HEK293 (cell line): ENCODE results near the gene RRP1.

Experiments used
- CTCF ChIA-PET: fragments of 350-600 bp; formaldehyde crosslinking; extraction: SDS; loops from one replicate; lab custom pipeline; 2021; ENCODE audit warnings: antibody characterized with exemption; lab: Yijun Ruan, JAX
- POLR2A ChIA-PET: fragments of 300-600 bp; formaldehyde crosslinking; extraction: SDS; loops from one replicate; lab custom pipeline; 2020; ENCODE audit warnings: antibody characterized with exemption, inconsistent platforms; lab: Yijun Ruan, JAX
- H3K27ac ChIP-seq: fragments of 200-500 bp; sonication (Bioruptor generic); 2 replicates; pipeline ENCODE4 v1.5.1; 2014; ENCODE audit warnings: low read depth, low read length, control low read depth, inconsistent platforms; ENCODE audit errors: extremely low read depth
- H3K36me3 ChIP-seq, 2 experiments: fragments of 200-500 bp in 1 of 2; sonication (Bioruptor generic) in 1 of 2; 1 replicate in 1 of 2; 2 replicates in 1 of 2; pipeline ENCODE4 v1.5.1; 2014 to 2017; ENCODE audit warnings: inconsistent platforms in 2 of 2, low read length in 2 of 2; ENCODE audit not compliant: control insufficient read depth in 2 of 2, insufficient read depth in 1 of 2
- H3K4me1 ChIP-seq: fragments of 200-500 bp; sonication (Bioruptor generic); 2 replicates; pipeline ENCODE4 v1.5.1; 2014; ENCODE audit warnings: mild to moderate bottlenecking, low read length, inconsistent platforms; ENCODE audit not compliant: control insufficient read depth, insufficient read depth
- H3K4me3 ChIP-seq: 2 replicates; pipeline ENCODE4 v1.5.1; 2011; ENCODE audit warnings: low read depth, mild to moderate bottlenecking, control low read depth, low read length, moderate library complexity
- H3K9me3 ChIP-seq: fragments of 200-500 bp; sonication (Bioruptor generic); 2 replicates; pipeline ENCODE4 v1.5.1; 2014; ENCODE audit warnings: low read depth, low read length, inconsistent platforms; ENCODE audit not compliant: control insufficient read depth, insufficient read depth
- EGR2 ChIP-seq: fragments of 450-650 bp; formaldehyde crosslinking; IDR thresholded peaks from 2 replicates; pipeline ENCODE4 v1.5.1; 2016; ENCODE audit warnings: low read depth, missing biosample characterization, missing genetic modification characterization
- GLIS2 ChIP-seq: fragments of 450-650 bp; formaldehyde crosslinking; IDR thresholded peaks from 2 replicates; pipeline ENCODE4 v1.5.1; 2016; ENCODE audit warnings: missing biosample characterization, missing genetic modification characterization
- KLF9 ChIP-seq: fragments of 450-650 bp; formaldehyde crosslinking; IDR thresholded peaks from 2 replicates; pipeline ENCODE4 v1.5.1; 2016; ENCODE audit warnings: missing biosample characterization, missing genetic modification characterization, low read depth
- OSR2 ChIP-seq: fragments of 450-650 bp; formaldehyde crosslinking; IDR thresholded peaks from 2 replicates; pipeline ENCODE4 v1.5.1; 2016; ENCODE audit warnings: missing biosample characterization, missing genetic modification characterization
- PRDM1 ChIP-seq: fragments of 450-650 bp; formaldehyde crosslinking; IDR thresholded peaks from 2 replicates; pipeline ENCODE4; 2016; ENCODE audit warnings: missing biosample characterization, missing genetic modification characterization
- SETDB1 ChIP-seq: IDR thresholded peaks from one replicate; pipeline ENCODE4 v1.6.1; 2017; ENCODE audit warnings: mild to moderate bottlenecking, low read length, moderate library complexity, mixed read lengths; ENCODE audit not compliant: insufficient read length
- SP2 ChIP-seq: fragments of 450-650 bp; formaldehyde crosslinking; IDR thresholded peaks from 2 replicates; pipeline ENCODE4 v1.5.1; 2016; ENCODE audit warnings: missing biosample characterization, missing genetic modification characterization
- SP7 ChIP-seq: fragments of 450-650 bp; formaldehyde crosslinking; IDR thresholded peaks from 2 replicates; pipeline ENCODE4 v1.5.1; 2016; ENCODE audit warnings: missing biosample characterization, missing genetic modification characterization
- ZBTB7A ChIP-seq: fragments of 450-650 bp; formaldehyde crosslinking; IDR thresholded peaks from 2 replicates; pipeline ENCODE4 v1.5.1; 2016; ENCODE audit warnings: low read depth, missing biosample characterization, missing genetic modification characterization
- ZBTB8A ChIP-seq: fragments of 450-650 bp; formaldehyde crosslinking; IDR thresholded peaks from 2 replicates; pipeline ENCODE4 v1.5.1; 2016; ENCODE audit warnings: missing biosample characterization, missing genetic modification characterization
- ZFHX2 ChIP-seq: fragments of 450-650 bp; formaldehyde crosslinking; conservative IDR thresholded peaks from 2 replicates; pipeline ENCODE4 v1.5.1; 2016; ENCODE audit warnings: missing biosample characterization, missing genetic modification characterization
- ZNF184 ChIP-seq: fragments of 450-650 bp; IDR thresholded peaks from 2 replicates; pipeline ENCODE4 v1.5.1; 2018; ENCODE audit warnings: missing biosample characterization, mild to moderate bottlenecking, missing genetic modification characterization
- ZNF23 ChIP-seq: fragments of 450-650 bp; formaldehyde crosslinking; IDR thresholded peaks from 2 replicates; pipeline ENCODE4 v1.5.1; 2016; ENCODE audit warnings: missing biosample characterization, missing genetic modification characterization, borderline replicate concordance
- ZNF37A ChIP-seq: fragments of 450-650 bp; IDR thresholded peaks from 2 replicates; pipeline ENCODE4 v1.5.1; 2018; ENCODE audit warnings: missing biosample characterization, missing genetic modification characterization
- ZNF394 ChIP-seq: fragments of 450-650 bp; formaldehyde crosslinking; IDR thresholded peaks from 2 replicates; pipeline ENCODE4 v1.5.1; 2016; ENCODE audit warnings: missing biosample characterization, missing genetic modification characterization, mild to moderate bottlenecking, moderate library complexity, borderline replicate concordance
- ZNF48 ChIP-seq: fragments of 450-650 bp; formaldehyde crosslinking; IDR thresholded peaks from 2 replicates; pipeline ENCODE4 v1.5.1; 2016; ENCODE audit warnings: missing biosample characterization, missing genetic modification characterization
- ZNF776 ChIP-seq: fragments of 450-650 bp; formaldehyde crosslinking; IDR thresholded peaks from 2 replicates; pipeline ENCODE4 v1.5.0; 2017; ENCODE audit warnings: missing biosample characterization, missing genetic modification characterization, borderline replicate concordance
- ZNF777 ChIP-seq: fragments of 450-650 bp; formaldehyde crosslinking; IDR thresholded peaks from 2 replicates; pipeline ENCODE4 v1.5.1; 2017; ENCODE audit warnings: missing biosample characterization, missing genetic modification characterization, borderline replicate concordance
- ZSCAN18 ChIP-seq: fragments of 450-650 bp; formaldehyde crosslinking; IDR thresholded peaks from 2 replicates; pipeline ENCODE4 v1.5.1; 2016; ENCODE audit warnings: missing biosample characterization, missing genetic modification characterization
- ZSCAN4 ChIP-seq: fragments of 450-650 bp; formaldehyde crosslinking; IDR thresholded peaks from 2 replicates; pipeline ENCODE4 v1.5.1; 2017; ENCODE audit warnings: missing biosample characterization, missing genetic modification characterization
- TF ChIP-seq, protein P1 (sequence below): fragments of 450-650 bp; formaldehyde crosslinking; IDR thresholded peaks from 2 replicates; pipeline ENCODE4 v1.5.1; 2016; ENCODE audit warnings: missing biosample characterization, missing genetic modification characterization
- TF ChIP-seq, protein P2 (sequence below): fragments of 450-650 bp; formaldehyde crosslinking; IDR thresholded peaks from 2 replicates; pipeline ENCODE4 v1.5.1; 2016; ENCODE audit warnings: missing biosample characterization, missing genetic modification characterization

The RRP1 gene

GRCh38 chr21:43766734-43767497 is 22.5 kb upstream of the RRP1 start:
- POLR2A ChIA-PET = interaction anchor here (1.2 kb wide), 1 partner anchor 34 kb away, joined by 4 read pairs; no protein-coding TSS in a partner anchor
- CTCF ChIA-PET = interaction anchor here (0.7 kb wide), 1 partner anchor 43 kb away, joined by 3 read pairs; no protein-coding TSS in a partner anchor
- Histone ChIP-seq H3K36me3 (peaks cover 0 to 15% of the 10 kb centered on the region in 2 experiments; a peak in 1 of 3 replicates), H3K27ac (no peak overlapping the region), H3K4me1 (no peaks in the 10 kb centered on the region), H3K9me3 (no peaks in the 10 kb centered on the region), H3K4me3 (no peak overlapping the region)
- TF ChIP-seq ZSCAN4 (tag by site-specific recombination) = peak; percentile 95
- TF ChIP-seq PRDM1 = 0 out of 2 replicates have a peak, but pooled peaks have one; percentile 15
- no peak for TF ChIP-seq ZBTB8A (tag by site-specific recombination)
- TF ChIP-seq ZNF48 (tag by site-specific recombination) = 0 out of 2 replicates have a peak, but pooled peaks have one; percentile 66
- TF ChIP-seq, protein P1, sequence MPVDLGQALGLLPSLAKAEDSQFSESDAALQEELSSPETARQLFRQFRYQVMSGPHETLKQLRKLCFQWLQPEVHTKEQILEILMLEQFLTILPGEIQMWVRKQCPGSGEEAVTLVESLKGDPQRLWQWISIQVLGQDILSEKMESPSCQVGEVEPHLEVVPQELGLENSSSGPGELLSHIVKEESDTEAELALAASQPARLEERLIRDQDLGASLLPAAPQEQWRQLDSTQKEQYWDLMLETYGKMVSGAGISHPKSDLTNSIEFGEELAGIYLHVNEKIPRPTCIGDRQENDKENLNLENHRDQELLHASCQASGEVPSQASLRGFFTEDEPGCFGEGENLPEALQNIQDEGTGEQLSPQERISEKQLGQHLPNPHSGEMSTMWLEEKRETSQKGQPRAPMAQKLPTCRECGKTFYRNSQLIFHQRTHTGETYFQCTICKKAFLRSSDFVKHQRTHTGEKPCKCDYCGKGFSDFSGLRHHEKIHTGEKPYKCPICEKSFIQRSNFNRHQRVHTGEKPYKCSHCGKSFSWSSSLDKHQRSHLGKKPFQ = peak; percentile 86

DNA sequence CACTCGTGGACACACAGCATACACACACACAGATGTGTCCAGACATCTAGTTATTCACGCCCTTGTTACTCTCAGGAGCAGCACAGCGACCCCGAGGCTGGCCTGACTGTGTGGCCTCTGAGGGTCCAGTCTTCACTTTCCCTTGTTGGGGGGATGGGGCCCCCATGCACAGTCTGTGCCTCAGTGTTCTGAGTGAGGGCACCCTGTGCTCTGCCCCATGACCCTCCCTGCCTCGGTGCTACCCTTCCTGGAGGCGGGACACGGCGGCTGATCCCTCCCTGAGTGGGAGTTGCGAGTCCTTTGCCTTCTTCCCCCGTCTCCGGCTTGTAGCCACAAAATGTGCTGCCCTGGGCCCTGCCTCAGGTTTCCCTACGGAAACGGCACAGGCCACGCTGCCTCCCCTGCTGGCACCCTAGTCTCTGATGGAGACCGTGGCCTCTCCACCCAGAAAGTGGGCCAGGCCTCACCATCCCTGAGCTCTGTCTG is 21.8 kb upstream of the RRP1 start:
- Histone ChIP-seq H3K27ac (no peak overlapping the region), H3K4me1 (no peaks in the 10 kb centered on the region), H3K36me3 (peaks cover 0 to 8% of the 10 kb centered on the region in 2 experiments; a peak in 1 of 3 replicates), H3K9me3 (no peaks in the 10 kb centered on the region), H3K4me3 (no peak overlapping the region)
- CTCF ChIA-PET = interaction anchor here (1.7 kb wide), 1 partner anchor 23 kb away, joined by 5 read pairs; the partner anchor contains the start of gene RRP1
- POLR2A ChIA-PET = no interaction called here
- TF ChIP-seq ZFHX2 (peak; percentile 44; the same call in 1 of the 2 replicates), PRDM1 (no peak), SP2 (tag by site-specific recombination) (peak; percentile 41), KLF9 (peak; percentile 46; the same call in 1 of the 2 replicates), EGR2 (tag by site-specific recombination) (peak; percentile 52)
- TF ChIP-seq, all 188 proteins: peak for 4

- Histone ChIP-seq H3K9me3 (no peaks in the 10 kb centered on the region), H3K36me3 (peaks cover 3 to 6% of the 10 kb centered on the region in 2 experiments; a peak in 2 of 3 replicates), H3K27ac (no peak overlapping the region), H3K4me3 (no peak overlapping the region), H3K4me1 (no peaks in the 10 kb centered on the region)
- POLR2A ChIA-PET = interaction anchor here (0.7 to 1.3 kb wide), 2 partner anchors 19 to 39 kb away, joined by 3 to 4 read pairs; no protein-coding TSS in a partner anchor
- CTCF ChIA-PET = interaction anchor here (1.7 kb wide), 1 partner anchor 22 kb away, joined by 5 read pairs; the partner anchor contains the start of gene RRP1
- TF ChIP-seq KLF9 (0 out of 2 replicates have a peak, but pooled peaks have one; percentile 7), ZNF777 (tag by site-specific recombination) (no peak), GLIS2 (peak; percentile 46; the same call in 1 of the 2 replicates), SP7 (peak; percentile 40; the same call in 1 of the 2 replicates), ZNF23 (tag by site-specific recombination) (no peak), ZNF37A (no peak), ZSCAN18 (tag by site-specific recombination) (no peak), ZNF776 (no peak), ZBTB8A (tag by site-specific recombination) (0 out of 2 replicates have a peak, but pooled peaks have one; percentile 16), ZFHX2 (0 out of 2 replicates have a peak, but pooled peaks have one; percentile 0), SETDB1 (peak; percentile 18), OSR2 (no peak), ZBTB7A (tag by site-specific recombination) (no peak), ZNF184 (tag by site-specific recombination) (peak; percentile 51; the same call in 1 of the 2 replicates), ZNF394 (tag by site-specific recombination) (no peak)
- TF ChIP-seq, protein P2, sequence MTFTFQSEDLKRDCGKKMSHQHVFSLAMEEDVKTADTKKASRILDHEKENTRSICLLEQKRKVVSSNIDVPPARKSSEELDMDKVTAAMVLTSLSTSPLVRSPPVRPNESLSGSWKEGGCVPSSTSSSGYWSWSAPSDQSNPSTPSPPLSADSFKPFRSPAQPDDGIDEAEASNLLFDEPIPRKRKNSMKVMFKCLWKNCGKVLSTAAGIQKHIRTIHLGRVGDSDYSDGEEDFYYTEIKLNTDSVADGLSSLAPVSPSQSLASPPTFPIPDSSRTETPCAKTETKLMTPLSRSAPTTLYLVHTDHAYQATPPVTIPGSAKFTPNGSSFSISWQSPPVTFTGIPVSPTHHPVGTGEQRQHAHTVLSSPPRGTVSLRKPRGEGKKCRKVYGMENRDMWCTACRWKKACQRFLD = no peak
These were observed 21.2 kb upstream of the RRP1 start for GRCh38 chr21:43767984-43768867.
